ENCODE results near the gene B9D2. TPM values are rescaled to one million over a fixed set of nuclear protein-coding genes. Genes with fewer than 3 reads are reported as not detected.
A peak's percentile ranks its signal among the peaks of the same experiment; 100 is the strongest.

Gene B9D2
- total RNA-seq, 1 donor from 2014 or later, result 7.6 TPM

DNA sequence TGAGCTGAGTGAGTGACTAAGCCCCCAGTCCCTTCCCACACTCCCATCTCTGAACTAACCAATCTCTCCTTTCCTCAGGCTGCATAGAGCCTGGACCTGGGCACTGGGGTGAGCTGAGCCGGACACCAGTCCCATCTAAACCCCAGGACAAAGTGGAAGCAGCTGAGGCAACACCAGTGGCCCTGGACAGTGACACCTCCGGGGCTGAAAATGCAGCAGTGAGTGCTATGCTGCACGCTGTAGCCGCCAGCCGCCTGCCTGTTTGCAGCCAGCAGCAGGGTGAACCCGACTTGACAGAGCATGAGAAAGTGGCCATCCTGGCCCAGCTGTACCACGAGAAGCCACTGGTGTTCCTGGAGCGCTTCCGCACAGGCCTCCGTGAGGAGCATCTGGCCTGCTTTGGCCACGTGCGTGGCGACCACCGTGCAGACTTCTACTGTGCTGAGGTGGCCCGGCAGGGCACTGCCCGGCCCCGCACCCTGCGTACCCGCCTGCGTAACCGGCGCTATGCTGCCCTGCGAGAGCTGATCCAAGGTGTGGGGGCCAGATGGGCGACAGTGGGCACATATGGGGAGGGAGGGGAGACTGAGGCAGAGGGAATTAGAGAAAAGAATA is 47.5 kb downstream of the B9D2 start:
- H3K4me1 Mint-ChIP-seq (ENCODE audit: low read depth, unreplicated experiment), result peaks cover 6% of the 10 kb centered on the region
- H3K36me3 Mint-ChIP-seq (ENCODE audit: unreplicated experiment), result peaks cover 19% of the 10 kb centered on the region
- TF ChIP-seq, protein P1, sequence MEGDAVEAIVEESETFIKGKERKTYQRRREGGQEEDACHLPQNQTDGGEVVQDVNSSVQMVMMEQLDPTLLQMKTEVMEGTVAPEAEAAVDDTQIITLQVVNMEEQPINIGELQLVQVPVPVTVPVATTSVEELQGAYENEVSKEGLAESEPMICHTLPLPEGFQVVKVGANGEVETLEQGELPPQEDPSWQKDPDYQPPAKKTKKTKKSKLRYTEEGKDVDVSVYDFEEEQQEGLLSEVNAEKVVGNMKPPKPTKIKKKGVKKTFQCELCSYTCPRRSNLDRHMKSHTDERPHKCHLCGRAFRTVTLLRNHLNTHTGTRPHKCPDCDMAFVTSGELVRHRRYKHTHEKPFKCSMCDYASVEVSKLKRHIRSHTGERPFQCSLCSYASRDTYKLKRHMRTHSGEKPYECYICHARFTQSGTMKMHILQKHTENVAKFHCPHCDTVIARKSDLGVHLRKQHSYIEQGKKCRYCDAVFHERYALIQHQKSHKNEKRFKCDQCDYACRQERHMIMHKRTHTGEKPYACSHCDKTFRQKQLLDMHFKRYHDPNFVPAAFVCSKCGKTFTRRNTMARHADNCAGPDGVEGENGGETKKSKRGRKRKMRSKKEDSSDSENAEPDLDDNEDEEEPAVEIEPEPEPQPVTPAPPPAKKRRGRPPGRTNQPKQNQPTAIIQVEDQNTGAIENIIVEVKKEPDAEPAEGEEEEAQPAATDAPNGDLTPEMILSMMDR (IDR thresholded peaks at IDR 0.05; ENCODE audit: partially characterized antibody, unreplicated experiment), result no peak
- no peak overlapping the region for H3K27ac Mint-ChIP-seq (ENCODE audit: unreplicated experiment)
- H3K9me3 Mint-ChIP-seq (ENCODE audit: unreplicated experiment), result peaks cover 6% of the 10 kb centered on the region
- peaks cover 3% of the 10 kb centered on the region for H3K27me3 Mint-ChIP-seq (ENCODE audit: unreplicated experiment)
- DNase-seq, result no peak
- H3K4me3 Mint-ChIP-seq (ENCODE audit: unreplicated experiment), result no peak overlapping the region

DNA sequence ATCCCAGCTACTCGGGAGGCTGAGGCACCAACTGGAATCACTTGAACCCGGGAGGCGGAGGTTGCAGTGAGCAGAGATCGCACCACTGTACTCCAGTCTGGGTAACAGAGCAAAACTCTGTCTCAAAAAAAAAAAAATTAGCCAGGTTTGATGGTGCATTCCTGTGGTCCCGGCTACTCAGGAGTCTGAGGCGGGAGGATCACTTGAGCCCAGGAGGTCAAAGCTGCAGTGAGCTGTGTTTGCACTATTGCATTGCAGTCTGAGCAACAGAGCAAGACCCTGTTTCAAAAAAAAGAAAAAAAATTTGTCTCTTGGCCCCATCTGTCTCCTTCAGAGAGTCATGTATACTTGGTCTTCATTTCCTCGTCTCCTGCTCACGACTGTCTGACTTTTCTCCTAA is 52.3 kb downstream of the B9D2 start:
- H3K27me3 Mint-ChIP-seq (ENCODE audit: unreplicated experiment), result peaks cover 10% of the 10 kb centered on the region
- TF ChIP-seq, protein P1 (IDR thresholded peaks at IDR 0.05; ENCODE audit: partially characterized antibody, unreplicated experiment), result no peak

DNA sequence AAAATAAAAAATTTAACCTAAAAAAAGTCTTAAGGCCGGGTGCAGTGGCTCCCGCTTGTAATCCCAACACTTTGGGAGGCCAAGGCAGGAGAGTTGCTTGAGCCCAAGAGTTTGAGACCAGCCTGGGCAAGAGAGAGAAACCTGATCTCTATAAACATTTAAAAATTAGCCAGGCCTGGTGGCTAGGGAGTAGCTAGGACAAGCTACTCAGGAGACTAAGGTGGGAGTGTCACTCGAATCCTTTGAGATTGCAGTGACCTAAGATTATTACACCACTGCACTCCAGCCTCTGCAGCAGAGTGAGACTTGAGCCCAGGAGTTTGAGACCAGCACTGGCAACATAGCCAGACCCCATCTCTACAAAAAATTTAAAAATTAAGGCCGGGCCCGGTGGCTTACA is 52.9 kb downstream of the B9D2 start:
- Mint-ChIP-seq H3K36me3 (ENCODE audit: unreplicated experiment) (peaks cover 9% of the 10 kb centered on the region), H3K4me3 (ENCODE audit: unreplicated experiment) (peak overlapping the region; percentile 96), H3K4me1 (ENCODE audit: low read depth, unreplicated experiment) (peaks cover 21% of the 10 kb centered on the region), H3K27me3 (ENCODE audit: unreplicated experiment) (peaks cover 10% of the 10 kb centered on the region), H3K27ac (ENCODE audit: unreplicated experiment) (no peak overlapping the region), H3K9me3 (ENCODE audit: unreplicated experiment) (peaks cover 22% of the 10 kb centered on the region)
- no peak for DNase-seq
- TF ChIP-seq, protein P1 (IDR thresholded peaks at IDR 0.05; ENCODE audit: partially characterized antibody, unreplicated experiment), result no peak

More for the DNA sequence above, 52.3 kb downstream of the B9D2 start:
- peaks cover 22% of the 10 kb centered on the region for H3K9me3 Mint-ChIP-seq (ENCODE audit: unreplicated experiment)
- peaks cover 21% of the 10 kb centered on the region for H3K4me1 Mint-ChIP-seq (ENCODE audit: low read depth, unreplicated experiment)
- H3K36me3 Mint-ChIP-seq (ENCODE audit: unreplicated experiment), result peaks cover 12% of the 10 kb centered on the region
- no peak overlapping the region for H3K27ac Mint-ChIP-seq (ENCODE audit: unreplicated experiment)
- peak overlapping the region; percentile 96 for H3K4me3 Mint-ChIP-seq (ENCODE audit: unreplicated experiment)
- DNase-seq, result no peak

DNA sequence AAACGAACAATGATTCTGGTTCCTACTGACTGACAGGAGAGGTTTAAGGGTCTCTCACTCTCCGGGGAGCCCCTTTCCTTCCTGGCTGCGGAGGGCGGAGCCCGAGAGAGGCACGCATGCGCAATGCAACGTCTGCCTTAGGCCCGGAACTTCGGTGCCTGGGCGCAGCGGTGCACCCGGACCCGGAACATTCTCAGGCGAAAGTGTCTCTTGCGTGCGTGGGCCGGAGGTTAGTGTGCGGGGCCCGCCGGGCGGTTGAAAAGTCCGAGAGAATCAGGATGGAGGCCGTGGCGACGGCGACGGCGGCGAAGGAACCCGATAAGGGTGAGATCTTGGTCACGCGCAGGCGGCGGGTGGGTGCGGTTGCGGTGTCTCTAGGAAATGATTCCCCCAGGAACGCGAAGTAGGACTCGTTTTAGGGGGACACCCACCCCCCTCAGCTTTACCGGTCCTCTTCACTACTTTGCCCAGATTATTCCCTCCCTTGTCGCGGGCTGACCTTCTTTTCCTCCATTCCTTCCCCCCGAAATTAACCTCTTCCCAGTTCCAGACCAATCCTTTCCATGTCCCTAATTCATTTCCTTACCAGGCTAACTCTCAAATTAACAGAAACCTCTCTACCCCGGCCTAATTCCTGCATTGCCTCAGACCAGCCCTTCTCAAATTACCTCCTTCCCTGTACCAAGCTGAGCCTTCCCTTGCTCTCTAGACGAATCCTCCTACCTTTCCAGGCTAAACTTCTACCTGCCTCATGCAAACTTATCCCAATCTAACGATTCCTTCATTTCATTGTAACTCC is 53.7 kb downstream of the B9D2 start, which contains the start of gene CCDC97:
Gene CCDC97, plus strand, starts transcription at position 140 of the 799 bp plus-strand sequence. Its CDS starts 139 bp downstream, at position 279.
- Mint-ChIP-seq H3K36me3 (ENCODE audit: unreplicated experiment) (peaks cover 7% of the 10 kb centered on the region), H3K4me3 (ENCODE audit: unreplicated experiment) (peak within 1 kb of the TSS; percentile 96), H3K27ac (ENCODE audit: unreplicated experiment) (peak within 1 kb of the TSS; percentile 99), H3K27me3 (ENCODE audit: unreplicated experiment) (peaks cover 10% of the 10 kb centered on the region), H3K9me3 (ENCODE audit: unreplicated experiment) (peaks cover 24% of the 10 kb centered on the region), H3K4me1 (ENCODE audit: low read depth, unreplicated experiment) (peaks cover 21% of the 10 kb centered on the region)
- peak; percentile 91 for DNase-seq
- TF ChIP-seq, protein P1 (IDR thresholded peaks at IDR 0.05; ENCODE audit: partially characterized antibody, unreplicated experiment), result no peak
